HL-60 (cell line): ENCODE data around the gene RECQL5.

ENCODE experiments used
- DNase-seq, 2 experiments: peaks; one replicate each; pipeline ENCODE4 v3.0.0-alpha.2; 2010 to 2020; ENCODE audit warnings: low read depth in 1 of 2, low spot score in 1 of 2
- H3K27ac ChIP-seq: fragments of 250-450 bp; sonication (Bioruptor Pico); replicated peaks from 2 replicates; pipeline ENCODE4 v1.5.1; 2020; ENCODE audit warnings: mild to moderate bottlenecking, moderate library complexity
- H3K27me3 ChIP-seq: fragments of 250-450 bp; sonication (Bioruptor Pico); 2 replicates; pipeline ENCODE4 v1.5.1; 2021; ENCODE audit warnings: mild to moderate bottlenecking, moderate library complexity; ENCODE audit not compliant: insufficient read depth, poor library complexity, severe bottlenecking
- H3K4me3 ChIP-seq: replicated peaks from 2 replicates; pipeline ENCODE4 v1.5.1; 2011; ENCODE audit warnings: mild to moderate bottlenecking, control low read depth, low read length; ENCODE audit not compliant: insufficient read depth
- GABPA ChIP-seq: IDR thresholded peaks from 2 replicates; pipeline ENCODE4 v1.6.1; 2012; ENCODE audit warnings: low read depth
- POLR2AphosphoS5 ChIP-seq: IDR thresholded peaks from 2 replicates; pipeline ENCODE4 v1.6.1; 2012; ENCODE audit warnings: low read depth
- SPI1 ChIP-seq: IDR thresholded peaks from 2 replicates; pipeline ENCODE4 v1.6.1; 2012; ENCODE audit warnings: low read depth, mild to moderate bottlenecking, borderline replicate concordance
- TF ChIP-seq, protein P1 (sequence below): IDR thresholded peaks from 2 replicates; pipeline ENCODE4 v1.6.1; 2012; ENCODE audit warnings: low read depth; ENCODE audit not compliant: insufficient replicate concordance
- TF ChIP-seq, protein P2 (sequence below): IDR thresholded peaks from one replicate; pipeline ENCODE4 v1.5.1; 2011; ENCODE audit warnings: low read length, control low read depth, inconsistent platforms; ENCODE audit not compliant: insufficient read depth

RECQL5 gene

DNA sequence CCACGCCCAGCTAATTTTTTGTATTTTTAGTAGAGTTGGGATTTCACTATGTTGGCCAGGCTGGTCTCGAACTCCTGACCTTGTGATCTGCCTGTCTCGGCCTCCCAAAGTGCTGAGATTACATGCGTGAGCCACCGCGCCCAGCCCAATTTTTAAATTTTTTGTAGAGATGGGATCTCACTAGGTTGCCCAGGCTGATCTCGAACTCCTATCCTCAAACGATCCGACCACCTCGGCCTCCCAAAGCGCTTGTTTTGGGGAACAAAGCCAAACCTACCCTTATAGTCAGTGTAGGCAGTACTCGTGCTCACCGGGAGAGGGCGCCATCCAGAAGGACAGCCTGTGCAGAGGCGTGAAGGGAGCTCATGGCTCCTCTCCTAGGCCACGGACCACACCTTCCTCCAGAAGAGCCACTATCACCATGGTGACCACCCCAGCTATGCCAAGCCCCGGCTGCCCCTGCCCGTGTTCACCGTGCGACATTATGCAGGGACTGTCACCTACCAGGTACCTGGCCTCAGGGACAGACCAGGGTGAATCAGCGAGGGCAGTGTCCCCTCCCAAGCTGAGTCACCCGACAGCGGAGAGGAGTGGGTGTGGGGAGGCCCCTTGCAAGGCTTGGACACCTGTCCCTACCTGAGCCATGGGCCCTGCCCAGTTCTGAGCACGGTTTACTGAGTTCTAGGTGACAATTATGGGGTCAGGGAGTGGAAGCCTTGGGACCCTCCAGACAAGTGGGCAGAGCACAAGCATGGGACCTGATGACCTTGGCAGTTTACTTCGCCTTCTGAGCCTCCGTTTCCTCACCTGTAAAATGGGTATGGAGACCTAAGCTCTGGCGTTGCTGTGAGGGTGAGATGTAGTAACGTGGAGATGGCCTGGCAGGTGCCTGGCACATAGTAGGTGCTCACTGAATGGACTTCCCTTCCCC is 65.6 kb downstream of the RECQL5 start:
- Histone ChIP-seq H3K27me3 (no peaks in the 10 kb centered on the region), H3K27ac (no peak overlapping the region), H3K4me3 (no peak overlapping the region)
- TF ChIP-seq, protein P1, sequence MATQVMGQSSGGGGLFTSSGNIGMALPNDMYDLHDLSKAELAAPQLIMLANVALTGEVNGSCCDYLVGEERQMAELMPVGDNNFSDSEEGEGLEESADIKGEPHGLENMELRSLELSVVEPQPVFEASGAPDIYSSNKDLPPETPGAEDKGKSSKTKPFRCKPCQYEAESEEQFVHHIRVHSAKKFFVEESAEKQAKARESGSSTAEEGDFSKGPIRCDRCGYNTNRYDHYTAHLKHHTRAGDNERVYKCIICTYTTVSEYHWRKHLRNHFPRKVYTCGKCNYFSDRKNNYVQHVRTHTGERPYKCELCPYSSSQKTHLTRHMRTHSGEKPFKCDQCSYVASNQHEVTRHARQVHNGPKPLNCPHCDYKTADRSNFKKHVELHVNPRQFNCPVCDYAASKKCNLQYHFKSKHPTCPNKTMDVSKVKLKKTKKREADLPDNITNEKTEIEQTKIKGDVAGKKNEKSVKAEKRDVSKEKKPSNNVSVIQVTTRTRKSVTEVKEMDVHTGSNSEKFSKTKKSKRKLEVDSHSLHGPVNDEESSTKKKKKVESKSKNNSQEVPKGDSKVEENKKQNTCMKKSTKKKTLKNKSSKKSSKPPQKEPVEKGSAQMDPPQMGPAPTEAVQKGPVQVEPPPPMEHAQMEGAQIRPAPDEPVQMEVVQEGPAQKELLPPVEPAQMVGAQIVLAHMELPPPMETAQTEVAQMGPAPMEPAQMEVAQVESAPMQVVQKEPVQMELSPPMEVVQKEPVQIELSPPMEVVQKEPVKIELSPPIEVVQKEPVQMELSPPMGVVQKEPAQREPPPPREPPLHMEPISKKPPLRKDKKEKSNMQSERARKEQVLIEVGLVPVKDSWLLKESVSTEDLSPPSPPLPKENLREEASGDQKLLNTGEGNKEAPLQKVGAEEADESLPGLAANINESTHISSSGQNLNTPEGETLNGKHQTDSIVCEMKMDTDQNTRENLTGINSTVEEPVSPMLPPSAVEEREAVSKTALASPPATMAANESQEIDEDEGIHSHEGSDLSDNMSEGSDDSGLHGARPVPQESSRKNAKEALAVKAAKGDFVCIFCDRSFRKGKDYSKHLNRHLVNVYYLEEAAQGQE = no peak
- TF ChIP-seq SPI1 = no peak
- TF ChIP-seq, protein P2, sequence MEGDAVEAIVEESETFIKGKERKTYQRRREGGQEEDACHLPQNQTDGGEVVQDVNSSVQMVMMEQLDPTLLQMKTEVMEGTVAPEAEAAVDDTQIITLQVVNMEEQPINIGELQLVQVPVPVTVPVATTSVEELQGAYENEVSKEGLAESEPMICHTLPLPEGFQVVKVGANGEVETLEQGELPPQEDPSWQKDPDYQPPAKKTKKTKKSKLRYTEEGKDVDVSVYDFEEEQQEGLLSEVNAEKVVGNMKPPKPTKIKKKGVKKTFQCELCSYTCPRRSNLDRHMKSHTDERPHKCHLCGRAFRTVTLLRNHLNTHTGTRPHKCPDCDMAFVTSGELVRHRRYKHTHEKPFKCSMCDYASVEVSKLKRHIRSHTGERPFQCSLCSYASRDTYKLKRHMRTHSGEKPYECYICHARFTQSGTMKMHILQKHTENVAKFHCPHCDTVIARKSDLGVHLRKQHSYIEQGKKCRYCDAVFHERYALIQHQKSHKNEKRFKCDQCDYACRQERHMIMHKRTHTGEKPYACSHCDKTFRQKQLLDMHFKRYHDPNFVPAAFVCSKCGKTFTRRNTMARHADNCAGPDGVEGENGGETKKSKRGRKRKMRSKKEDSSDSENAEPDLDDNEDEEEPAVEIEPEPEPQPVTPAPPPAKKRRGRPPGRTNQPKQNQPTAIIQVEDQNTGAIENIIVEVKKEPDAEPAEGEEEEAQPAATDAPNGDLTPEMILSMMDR = peak; percentile 90
- DNase-seq = peak in 1 of 2 experiments; percentile 78

DNA sequence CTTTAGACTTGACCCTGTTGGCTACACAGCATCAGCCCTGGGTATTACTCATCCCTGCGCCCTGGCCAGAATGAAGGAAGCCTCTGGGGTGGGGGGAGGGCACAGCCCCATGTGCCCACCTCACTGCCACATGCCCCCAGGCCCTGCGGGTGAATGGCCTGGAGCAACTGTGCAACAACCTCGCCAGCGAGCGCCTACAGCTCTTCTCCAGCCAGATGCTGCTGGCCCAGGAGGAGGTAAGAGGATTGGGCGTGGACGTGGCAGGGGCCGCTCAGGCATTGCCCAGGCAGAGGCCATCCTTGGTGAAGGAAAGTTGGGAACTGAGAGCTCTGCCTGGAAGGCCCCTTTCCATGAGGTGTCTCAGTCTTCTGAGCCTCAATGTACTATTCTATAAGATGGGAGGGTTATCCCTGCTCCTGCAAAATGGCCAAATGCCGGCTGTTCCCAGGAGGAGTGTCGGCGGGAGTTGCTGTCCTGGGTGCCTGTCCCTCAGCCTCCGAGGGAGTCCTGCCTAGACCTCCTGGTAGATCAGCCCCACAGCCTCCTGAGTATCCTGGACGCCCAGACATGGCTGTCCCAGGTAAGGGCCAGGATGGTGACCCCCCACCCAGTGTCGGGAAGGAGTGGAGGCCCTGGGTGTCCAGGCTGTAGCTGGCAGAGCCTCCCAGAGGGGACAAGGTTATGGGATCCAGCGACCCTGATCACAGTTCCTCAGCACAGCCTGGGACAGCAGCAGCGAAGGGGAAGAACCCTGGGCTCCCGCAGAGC is 70.5 kb downstream of the RECQL5 start:
- TF ChIP-seq GABPA (no peak), POLR2AphosphoS5 (no peak), SPI1 (no peak)
- TF ChIP-seq, protein P2 = no peak
- TF ChIP-seq, protein P1 = no peak
- no peak for DNase-seq

DNA sequence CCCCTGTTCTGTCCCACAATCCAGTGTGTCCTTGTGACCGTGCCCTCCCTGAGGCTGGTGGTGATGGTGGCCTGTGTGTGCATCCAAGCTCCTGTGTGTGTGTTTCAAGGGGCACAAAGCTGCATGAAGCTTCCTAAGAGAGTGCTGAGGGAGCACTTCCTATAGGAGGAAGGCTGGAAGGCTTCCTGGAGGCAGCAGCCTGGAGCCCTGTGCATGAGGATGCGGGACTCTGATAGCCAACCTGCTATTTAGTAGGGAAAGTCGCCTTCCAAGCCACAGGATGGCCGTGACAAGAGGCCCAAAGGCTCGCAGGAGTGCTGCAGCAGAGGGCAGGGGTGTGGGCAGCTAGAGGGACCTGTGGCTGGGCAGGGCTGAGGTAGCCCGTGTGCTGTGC is 71.0 kb downstream of the RECQL5 start:
- H3K4me3 ChIP-seq = no peak overlapping the region
- TF ChIP-seq, protein P1 = no peak
- TF ChIP-seq, protein P2 = no peak
- no peak for TF ChIP-seq POLR2AphosphoS5
- no peak for TF ChIP-seq SPI1
- no peak for TF ChIP-seq GABPA
- H3K27ac ChIP-seq = no peak overlapping the region
- no peak for DNase-seq
- no peaks in the 10 kb centered on the region for H3K27me3 ChIP-seq

More for the DNA sequence above, 70.5 kb downstream of the RECQL5 start:
- Histone ChIP-seq H3K4me3 (no peak overlapping the region), H3K27me3 (no peaks in the 10 kb centered on the region), H3K27ac (no peak overlapping the region)
